Activated CD8-positive, alpha-beta memory T cell treated with anti-CD3 and anti-CD28 coated beads, Interleukin-2, amount 50 U/mL, for 48 hours (primary cell): ENCODE measurements around the gene RESP18.

Experiments
- DNase-seq: peaks from one replicate; pipeline ENCODE4 v3.0.0-alpha.2; 2020

The RESP18 gene

DNA sequence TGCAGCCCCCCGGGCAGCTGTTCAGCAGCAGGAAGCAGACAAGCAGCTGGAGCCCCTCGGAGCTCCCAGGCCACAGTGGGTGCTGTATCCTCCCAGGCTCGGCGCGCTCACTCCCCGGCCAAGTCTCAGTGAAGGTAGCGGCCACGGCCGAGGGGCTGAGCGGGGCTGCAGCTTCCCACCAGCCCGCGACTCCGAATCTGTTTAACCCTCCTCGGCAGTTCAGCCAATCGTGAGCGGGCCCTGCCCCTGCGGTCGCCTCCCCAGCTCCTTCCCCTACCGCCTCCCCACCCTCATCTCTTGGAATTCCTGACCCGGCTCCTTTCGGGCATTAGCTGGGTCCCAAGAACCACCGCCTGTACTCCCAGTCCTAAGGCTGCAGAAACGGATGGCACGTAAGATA, at the start of gene RESP18:
RESP18 (minus strand) TSS at position 203 of the 400 bp plus-strand sequence.
- no peak for DNase-seq

GRCh38 chr2:219381448-219381847, 48.9 kb upstream of the RESP18 start:
- no peak for DNase-seq

GRCh38 chr2:219380926-219381325, 48.4 kb upstream of the RESP18 start:
- DNase-seq, result no peak

DNA sequence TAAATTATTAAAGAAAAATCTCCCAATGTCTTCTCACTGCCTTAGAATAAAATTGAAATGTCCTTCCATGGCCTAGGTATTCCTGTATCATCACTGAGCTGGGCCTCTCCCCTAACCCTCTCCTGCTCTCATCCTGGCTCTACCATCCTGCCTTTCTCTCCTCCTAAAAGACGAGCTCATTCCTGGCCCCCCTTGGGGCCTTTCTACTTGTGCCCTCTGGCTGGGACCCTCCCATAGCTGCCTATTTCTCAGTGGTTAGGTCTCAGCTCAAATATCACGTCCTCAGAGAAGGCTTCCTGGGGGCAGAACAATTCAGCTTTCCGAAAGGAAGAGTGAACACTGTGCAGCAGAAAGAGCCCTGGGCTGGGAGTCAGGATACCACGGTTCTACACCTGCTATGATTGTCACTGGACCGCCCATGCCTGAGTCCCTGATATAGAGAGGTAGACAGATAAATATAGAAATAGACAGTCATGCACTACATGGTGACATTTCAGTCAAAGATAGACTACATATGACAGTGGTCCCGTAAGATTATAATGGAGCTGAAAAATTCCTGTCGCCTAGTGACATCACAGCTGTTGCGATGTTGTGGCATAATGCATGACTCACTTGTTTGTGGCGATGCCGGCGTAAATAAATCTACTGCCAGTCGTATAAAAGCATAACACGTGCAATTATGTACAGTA, 45.8 kb upstream of the RESP18 start:
- no peak for DNase-seq

GRCh38 chr2:219369447-219369861, 36.9 kb upstream of the RESP18 start:
- DNase-seq, result no peak

DNA sequence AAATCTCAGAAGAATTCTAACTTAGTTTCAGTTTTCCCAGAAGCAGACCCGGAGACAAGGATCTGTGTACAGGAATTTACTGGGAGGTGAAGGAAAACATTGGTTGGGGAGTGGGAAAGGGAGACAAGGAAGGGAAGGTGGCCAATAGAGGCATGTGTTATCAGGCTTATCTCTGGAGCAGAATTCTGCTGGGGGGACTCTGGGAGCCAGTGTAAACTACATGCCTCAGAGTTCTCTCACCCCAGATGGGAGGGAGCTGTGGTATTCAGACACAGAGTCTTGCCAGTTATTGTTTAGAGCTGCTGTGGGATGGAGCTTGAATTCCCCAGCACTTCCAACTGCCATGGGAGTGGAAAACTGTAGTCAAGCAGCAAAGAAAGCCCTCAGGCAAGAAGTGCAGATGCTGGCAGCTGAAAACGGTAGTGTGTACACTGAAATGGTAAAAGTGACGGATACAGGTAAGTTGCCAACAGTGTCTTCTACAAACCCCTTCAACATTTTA, 36.2 kb upstream of the RESP18 start:
- DNase-seq, result no peak

DNA sequence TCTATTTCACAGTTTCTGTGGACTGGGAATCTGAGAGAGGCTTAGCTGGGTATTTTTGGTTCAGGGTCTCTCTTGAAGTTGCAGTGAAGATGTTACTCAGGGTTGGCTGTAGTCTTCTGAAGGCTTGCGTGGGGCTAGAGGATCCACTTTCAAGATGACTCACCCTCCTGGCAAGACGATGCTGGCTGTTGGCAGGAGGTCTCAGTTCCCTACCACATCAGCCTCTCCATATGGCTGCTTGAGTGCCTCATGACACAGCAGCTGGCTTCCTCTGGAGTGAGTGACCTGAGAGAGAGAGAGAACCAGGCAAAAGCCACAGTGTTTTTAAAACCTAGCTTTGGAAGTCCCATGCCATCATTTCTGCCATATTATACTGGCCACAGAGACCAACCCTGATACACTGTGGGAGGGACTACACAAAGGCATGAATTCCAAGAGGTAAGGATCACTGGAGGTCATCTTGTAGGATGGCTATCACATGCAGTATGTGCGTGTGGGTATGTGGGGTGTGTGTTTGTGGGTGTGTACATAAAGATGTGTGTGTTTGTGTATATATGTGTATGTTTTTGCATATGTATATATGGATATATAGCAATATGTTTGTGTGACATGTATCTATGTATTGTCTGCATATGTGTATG, 30.1 kb upstream of the RESP18 start:
- no peak for DNase-seq

- DNase-seq, result no peak
Measured at GRCh38 chr2:219362072-219362471, 29.5 kb upstream of the RESP18 start.

- peak; percentile 68 for DNase-seq
Measured at GRCh38 chr2:219358170-219359075, 25.9 kb upstream of the RESP18 start.

DNA sequence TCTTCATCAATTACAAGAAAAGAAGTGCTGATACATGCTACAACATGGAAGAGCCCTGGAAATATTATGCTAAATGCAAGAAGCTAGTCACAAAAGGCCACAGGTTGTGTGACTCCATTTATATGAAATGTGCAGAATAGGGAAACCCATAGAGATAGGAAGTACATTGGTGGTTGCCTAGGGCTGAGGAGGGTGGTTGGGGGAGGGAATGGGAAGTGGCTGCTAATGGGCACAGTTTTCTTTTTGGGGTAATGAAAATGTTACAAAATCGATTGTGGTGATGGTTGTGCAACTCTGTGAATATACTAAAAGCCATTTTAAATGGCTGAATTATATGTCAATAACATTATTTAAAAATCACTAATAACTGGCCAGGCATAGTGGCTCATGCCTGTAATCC, 24.3 kb upstream of the RESP18 start:
- no peak for DNase-seq

DNA sequence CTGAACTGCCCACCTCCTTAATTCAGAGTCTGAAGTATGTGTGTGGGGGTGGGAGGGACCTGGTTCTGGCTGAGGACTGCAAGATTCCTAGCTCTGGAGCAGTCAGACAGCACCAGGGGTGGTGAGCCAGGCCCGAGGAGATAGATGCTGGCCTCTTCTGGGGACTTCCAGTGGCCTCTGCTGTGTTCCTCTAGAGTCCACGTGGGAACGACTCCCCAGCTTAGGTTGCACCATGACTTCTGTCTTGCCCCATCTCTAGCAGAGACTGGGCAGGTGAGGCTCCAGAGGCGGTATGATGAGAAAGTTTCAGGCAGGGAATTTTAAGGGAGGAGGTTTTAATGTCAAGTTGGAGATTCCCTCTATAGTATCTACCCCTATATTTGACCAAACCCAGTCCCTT, 22.0 kb upstream of the RESP18 start:
- no peak for DNase-seq

DNA sequence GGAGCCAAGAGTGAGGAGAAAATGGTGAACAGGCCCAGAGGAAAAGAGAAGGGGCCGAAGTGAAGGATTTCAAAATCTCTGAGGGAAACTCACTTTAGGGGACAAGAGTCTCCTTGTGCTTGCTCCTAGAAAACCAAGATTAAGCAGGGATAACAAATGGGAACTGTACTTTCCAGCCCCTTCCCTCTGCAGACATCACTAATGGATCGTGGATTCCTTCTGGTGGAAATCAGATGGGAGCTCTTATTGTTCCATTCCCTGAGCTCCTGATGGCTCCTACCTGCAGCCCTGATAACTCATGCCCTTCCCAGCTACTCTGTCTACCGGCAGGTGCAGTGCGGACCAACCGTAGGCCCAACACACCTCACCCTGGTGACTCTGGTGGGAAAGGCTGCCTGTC, 20.6 kb upstream of the RESP18 start:
- no peak for DNase-seq

DNA sequence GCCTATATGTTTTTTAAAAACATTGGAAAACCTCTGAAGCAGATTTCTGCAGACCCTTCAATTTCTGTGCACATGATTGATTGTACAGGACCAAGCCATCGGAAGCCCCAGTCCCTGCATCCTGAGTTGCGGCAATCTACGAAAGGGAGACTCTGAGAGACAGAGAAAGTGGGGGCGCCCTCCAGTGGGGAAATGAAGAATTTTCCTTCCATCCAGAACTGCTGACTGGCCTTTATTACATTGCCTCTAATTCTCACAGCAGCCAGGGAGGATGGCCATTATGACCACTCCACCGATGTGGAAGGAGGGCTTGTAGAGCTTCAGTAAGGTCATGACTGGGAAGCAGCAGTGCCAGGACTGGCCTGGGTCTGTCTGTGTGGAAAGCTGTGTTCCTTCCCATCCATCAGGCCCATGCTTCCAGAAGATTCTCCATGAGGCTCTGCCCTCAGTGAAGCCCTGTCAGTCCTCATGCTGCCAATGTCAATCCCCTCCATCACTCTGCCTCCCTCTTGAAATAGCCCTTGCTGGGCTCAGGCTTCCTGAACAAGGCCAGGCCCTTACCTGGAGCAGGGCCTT, 20.0 kb upstream of the RESP18 start:
- DNase-seq, result peak; percentile 85

DNA sequence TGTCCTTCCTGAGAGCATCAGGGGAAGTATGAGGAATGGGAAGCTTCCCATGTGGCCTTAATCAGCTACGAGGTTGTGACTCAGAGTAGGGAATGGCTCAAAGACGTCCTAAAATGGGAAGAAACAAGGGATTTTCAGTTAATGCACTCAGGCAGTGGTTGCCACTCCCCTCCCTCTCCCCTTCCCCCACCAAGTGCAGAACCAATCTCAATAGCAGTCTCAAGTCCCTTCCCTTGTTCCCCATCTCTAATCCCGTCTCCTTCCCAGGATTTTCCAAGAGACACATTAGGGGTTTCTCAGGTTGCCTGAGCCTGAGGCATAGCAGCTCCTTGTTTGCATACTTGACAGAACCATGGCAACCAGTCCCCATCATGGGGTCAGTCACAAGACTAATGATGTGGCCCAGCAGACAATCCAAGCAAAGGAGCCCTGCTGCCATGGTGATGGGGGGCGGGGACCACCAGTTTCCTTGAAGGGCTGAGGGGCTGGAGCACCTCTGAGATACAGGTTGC, 18.2 kb upstream of the RESP18 start:
- DNase-seq, result no peak

GRCh38 chr2:219350215-219350614, 17.7 kb upstream of the RESP18 start:
- no peak for DNase-seq

- no peak for DNase-seq
Measured at GRCh38 chr2:219344751-219345430, 12.3 kb upstream of the RESP18 start.

- no peak for DNase-seq
Measured at GRCh38 chr2:219335373-219335786, 2.8 kb upstream of the RESP18 start.

GRCh38 chr2:219334076-219334475, 1.5 kb upstream of the RESP18 start:
- DNase-seq, result no peak

GRCh38 chr2:219331560-219332213, 857 bp downstream of the RESP18 start:
- peak; percentile 76 for DNase-seq

DNA sequence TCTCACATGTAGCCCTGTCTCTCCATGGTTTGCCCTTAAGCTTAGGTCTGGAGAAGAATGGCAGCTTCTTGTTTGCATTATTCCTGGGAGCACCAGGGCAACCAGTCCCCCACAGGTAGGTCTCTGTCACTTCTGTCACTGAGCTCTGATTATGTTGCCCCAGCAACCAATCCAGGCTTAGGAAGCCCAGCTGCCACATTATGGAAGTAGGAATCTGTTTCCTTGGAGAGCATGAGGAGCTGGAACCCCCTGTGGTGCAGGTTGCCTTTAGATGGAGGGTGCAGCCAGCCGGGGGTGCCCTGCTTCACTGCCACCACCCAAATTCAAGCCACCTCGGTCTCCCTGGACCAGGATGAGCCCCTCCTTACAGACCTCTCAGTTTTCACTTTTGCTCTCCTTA, 4.8 kb downstream of the RESP18 start:
- DNase-seq, result no peak

DNA sequence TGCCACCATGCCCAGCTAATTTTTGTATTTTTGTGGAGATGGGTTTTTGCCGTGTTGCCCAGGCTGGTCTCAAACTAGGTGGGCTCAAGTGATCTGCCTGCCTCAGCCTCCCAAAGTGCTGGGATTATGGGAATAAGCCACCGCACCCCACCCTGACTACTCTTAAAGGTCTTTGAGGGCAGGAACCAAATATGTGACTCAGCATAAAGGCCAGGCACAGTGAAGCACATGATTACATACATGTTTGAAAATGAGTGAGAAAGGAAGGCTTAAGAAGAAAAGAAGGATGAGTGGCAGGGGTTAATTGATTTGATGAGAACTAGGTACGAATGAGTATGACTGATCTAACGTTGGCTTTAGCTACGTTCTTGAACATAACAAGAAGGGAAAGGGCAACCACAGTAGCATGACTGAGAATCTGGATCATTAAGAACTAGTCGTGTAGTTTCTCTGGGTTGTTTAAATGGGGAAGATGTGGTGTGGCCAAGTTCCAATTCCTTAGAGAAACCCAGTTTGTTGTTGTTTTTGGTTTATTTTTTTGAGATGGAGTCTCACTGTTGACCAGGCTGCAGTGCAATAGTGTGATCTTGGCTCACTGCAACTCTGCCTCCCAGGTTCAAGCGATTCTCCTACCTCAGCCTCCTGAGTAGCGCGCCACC, 6.8 kb downstream of the RESP18 start:
- DNase-seq, result no peak
